ENCODE data around the gene DPRX. TPM values are rescaled to one million over a fixed set of nuclear protein-coding genes. Genes with fewer than 3 reads are reported as not detected.
"Not testable (repeated sequence)": the region's sequence is repeated elsewhere in the genome, so short reads cannot be mapped to it uniquely, and the experiment has no call there.

DPRX gene
- total RNA-seq, 1 donor from 2014 or later, result 0.54 TPM

- no peak for DNase-seq (ENCODE audit: low spot score)
- intact Hi-C loops (cut with DNase I), result no loop called here
Measured at GRCh38 chr19:53644061-53644816, 12.4 kb downstream of the DPRX start.

- DNase-seq (ENCODE audit: low spot score), result no peak
- intact Hi-C loops (cut with DNase I), result no loop called here
Measured at GRCh38 chr19:53646144-53646543, 14.3 kb downstream of the DPRX start.

- intact Hi-C loops (cut with DNase I), result no loop called here
- no peak for DNase-seq (ENCODE audit: low spot score)
Measured at GRCh38 chr19:53647350-53647749, 15.6 kb downstream of the DPRX start.

GRCh38 chr19:53647792-53648191, 16.0 kb downstream of the DPRX start:
- no peak for DNase-seq (ENCODE audit: low spot score)
- intact Hi-C loops (cut with DNase I), result no loop called here

GRCh38 chr19:53649746-53650593, 18.2 kb downstream of the DPRX start:
- DNase-seq (ENCODE audit: low spot score), result no peak
- intact Hi-C loops (cut with DNase I), result no loop called here

- intact Hi-C loops (cut with DNase I), result no loop called here
- no peak for DNase-seq (ENCODE audit: low spot score)
Measured at GRCh38 chr19:53652476-53652875, 20.7 kb downstream of the DPRX start.

- intact Hi-C loops (cut with DNase I), result no loop called here
- no peak for DNase-seq (ENCODE audit: low spot score)
Measured at GRCh38 chr19:53655042-53655665, 23.4 kb downstream of the DPRX start.

- intact Hi-C loops (cut with DNase I), result no loop called here
- DNase-seq (ENCODE audit: low spot score), result no peak
Measured at GRCh38 chr19:53657330-53657729, 25.5 kb downstream of the DPRX start.

GRCh38 chr19:53657778-53658177, 26.0 kb downstream of the DPRX start:
- DNase-seq (ENCODE audit: low spot score), result no peak
- intact Hi-C loops (cut with DNase I), result no loop called here

- no peak for DNase-seq (ENCODE audit: low spot score)
- intact Hi-C loops (cut with DNase I), result no loop called here
Measured at GRCh38 chr19:53659292-53659691, 27.5 kb downstream of the DPRX start.

- DNase-seq (ENCODE audit: low spot score), result no peak
- intact Hi-C loops (cut with DNase I), result no loop called here
Measured at GRCh38 chr19:53660584-53660983, 28.8 kb downstream of the DPRX start.

GRCh38 chr19:53662209-53662608, 30.4 kb downstream of the DPRX start:
- DNase-seq (ENCODE audit: low spot score), result no peak
- intact Hi-C loops (cut with DNase I), result no loop called here

GRCh38 chr19:53664152-53664551, 32.4 kb downstream of the DPRX start:
- no peak for DNase-seq (ENCODE audit: low spot score)
- intact Hi-C loops (cut with DNase I), result no loop called here

GRCh38 chr19:53664760-53665159, 33.0 kb downstream of the DPRX start:
- intact Hi-C loops (cut with DNase I), result no loop called here
- no peak for DNase-seq (ENCODE audit: low spot score)

GRCh38 chr19:53666331-53666730, 34.5 kb downstream of the DPRX start:
- DNase-seq (ENCODE audit: low spot score); intact Hi-C loops (cut with DNase I): not testable (repeated sequence)

- intact Hi-C loops (cut with DNase I); DNase-seq (ENCODE audit: low spot score): not testable (repeated sequence)
Measured at GRCh38 chr19:53668804-53669203, 37.0 kb downstream of the DPRX start.

GRCh38 chr19:53670345-53670744, 38.5 kb downstream of the DPRX start:
- DNase-seq (ENCODE audit: low spot score), result no peak
- intact Hi-C loops (cut with DNase I), result no loop called here

- intact Hi-C loops (cut with DNase I), result no loop called here
- no peak for DNase-seq (ENCODE audit: low spot score)
Measured at GRCh38 chr19:53671663-53672062, 39.9 kb downstream of the DPRX start.

All from cardiac septum (tissue), 1 donor.